ENCODE data around the gene SPAG4. TPM values are rescaled to one million over a fixed set of nuclear protein-coding genes. Genes with fewer than 3 reads are reported as not detected.
A peak's percentile ranks its signal among the peaks of the same experiment; 100 is the strongest.

Gene SPAG4
- total RNA-seq, 1 donor: 4.0 TPM

- no peaks in the 10 kb centered on the region for H3K9me3 ChIP-seq (ENCODE audit: low read depth, low read length)
- H3K36me3 ChIP-seq (ENCODE audit: insufficient read depth, low read length): no peaks in the 10 kb centered on the region
- no peak overlapping the region for H3K4me3 ChIP-seq (ENCODE audit: insufficient read depth, low read length)
- H3K27me3 ChIP-seq (ENCODE audit: insufficient read depth, low read length): no peaks in the 10 kb centered on the region
- H3K27ac ChIP-seq (ENCODE audit: low read depth, low read length): no peak overlapping the region
- no peaks in the 10 kb centered on the region for H4K20me1 ChIP-seq (ENCODE audit: insufficient read depth, low read length)
- no peaks in the 10 kb centered on the region for H3K4me1 ChIP-seq (ENCODE audit: insufficient read depth, low read length)
- no peak overlapping the region for H2AFZ ChIP-seq (ENCODE audit: low read length)
- no peaks in the 10 kb centered on the region for H3K79me2 ChIP-seq (ENCODE audit: insufficient read depth, low read length)
- no peak for DNase-seq (ENCODE audit: insufficient read length, low spot score, missing footprints)
- H3K4me2 ChIP-seq (ENCODE audit: insufficient read depth, low read length): no peak overlapping the region
- TF ChIP-seq CTCF (IDR thresholded peaks at IDR 0.05; ENCODE audit: extremely low read depth, low read depth, low read length): no peak
These were observed 4.7 kb upstream of the SPAG4 start for GRCh38 chr20:35610833-35611427.

DNA sequence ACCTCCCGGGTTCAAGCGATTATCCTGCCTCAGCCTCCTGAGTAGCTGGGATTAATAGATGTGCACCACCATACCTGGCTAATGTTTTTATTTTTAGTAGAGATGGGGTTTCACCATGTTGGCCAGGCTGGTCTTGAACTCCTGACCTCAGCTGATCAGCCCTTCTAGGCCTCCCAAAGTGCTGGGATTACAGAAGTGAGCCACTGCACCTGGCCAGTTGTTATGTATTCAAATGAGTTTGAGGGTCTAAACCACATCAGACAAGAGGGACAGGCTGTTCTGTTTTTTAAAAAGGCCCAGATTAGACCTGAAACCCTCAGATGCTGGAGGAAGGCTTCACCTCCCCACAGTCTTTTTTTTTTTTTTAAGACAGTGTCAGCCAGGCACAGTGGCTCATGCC is 4.1 kb upstream of the SPAG4 start:
- H3K79me2 ChIP-seq (ENCODE audit: insufficient read depth, low read length): no peaks in the 10 kb centered on the region
- DNase-seq (ENCODE audit: insufficient read length, low spot score, missing footprints): no peak
- no peaks in the 10 kb centered on the region for H3K27me3 ChIP-seq (ENCODE audit: insufficient read depth, low read length)
- no peak overlapping the region for H3K27ac ChIP-seq (ENCODE audit: low read depth, low read length)
- H2AFZ ChIP-seq (ENCODE audit: low read length): no peak overlapping the region
- no peaks in the 10 kb centered on the region for H3K36me3 ChIP-seq (ENCODE audit: insufficient read depth, low read length)
- no peaks in the 10 kb centered on the region for H3K9me3 ChIP-seq (ENCODE audit: low read depth, low read length)
- TF ChIP-seq CTCF (IDR thresholded peaks at IDR 0.05; ENCODE audit: extremely low read depth, low read depth, low read length): no peak
- H3K4me3 ChIP-seq (ENCODE audit: insufficient read depth, low read length): no peak overlapping the region
- no peak overlapping the region for H3K4me2 ChIP-seq (ENCODE audit: insufficient read depth, low read length)
- no peaks in the 10 kb centered on the region for H3K4me1 ChIP-seq (ENCODE audit: insufficient read depth, low read length)
- H4K20me1 ChIP-seq (ENCODE audit: insufficient read depth, low read length): no peaks in the 10 kb centered on the region

DNA sequence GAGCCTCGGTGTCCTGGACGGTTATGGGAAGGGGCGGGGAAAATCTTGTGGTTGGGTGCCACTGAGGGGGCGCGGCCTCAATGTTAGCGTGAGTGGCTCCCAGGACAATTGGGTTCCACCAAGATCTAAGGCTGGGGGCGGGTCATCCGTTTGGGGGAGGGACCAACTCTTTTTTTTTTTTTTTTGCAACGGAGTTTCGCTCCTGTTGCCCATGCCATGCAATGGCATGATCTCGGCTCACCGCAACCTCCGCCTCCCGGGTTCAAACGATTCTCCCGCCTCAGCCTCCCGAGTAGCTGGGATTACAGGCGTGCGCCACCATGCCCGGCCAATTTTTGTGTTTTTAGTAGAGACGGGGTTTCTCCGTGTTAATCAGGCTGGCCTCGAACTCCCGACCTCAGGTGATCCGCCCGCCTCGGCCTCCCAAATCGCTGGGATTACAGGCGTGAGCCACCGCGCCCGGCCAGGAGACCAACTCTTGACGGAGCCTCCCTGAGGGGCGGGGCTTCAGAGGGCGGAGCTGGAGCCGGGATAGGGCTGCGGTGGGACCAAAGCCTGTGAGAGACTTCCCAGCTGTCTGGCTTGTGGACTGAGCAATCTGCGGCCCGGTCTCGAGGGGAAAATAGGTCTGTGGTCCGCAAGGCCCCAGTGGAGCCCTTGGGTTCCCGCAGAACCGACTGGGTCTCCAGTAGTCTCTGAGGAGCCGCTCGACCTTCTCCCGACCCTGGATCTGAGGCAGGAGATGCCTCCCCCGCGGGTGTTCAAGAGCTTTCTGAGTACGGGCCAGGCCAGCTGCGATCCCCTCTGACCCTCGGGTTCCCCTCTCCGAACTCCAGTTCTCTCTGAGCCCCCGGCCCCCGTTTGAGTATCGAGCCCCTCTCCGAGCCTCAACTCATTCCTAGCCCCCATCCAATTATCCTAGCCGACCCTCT is 1.1 kb downstream of the SPAG4 start:
- H3K4me2 ChIP-seq (ENCODE audit: insufficient read depth, low read length): peak overlapping the region; percentile 87
- peak overlapping the region; percentile 63 for H3K27ac ChIP-seq (ENCODE audit: low read depth, low read length)
- peaks cover 23% of the 10 kb centered on the region for H3K4me1 ChIP-seq (ENCODE audit: insufficient read depth, low read length)
- no peaks in the 10 kb centered on the region for H3K27me3 ChIP-seq (ENCODE audit: insufficient read depth, low read length)
- no peaks in the 10 kb centered on the region for H3K9me3 ChIP-seq (ENCODE audit: low read depth, low read length)
- peak; percentile 98 for DNase-seq (ENCODE audit: insufficient read length, low spot score, missing footprints)
- no peak for TF ChIP-seq CTCF (IDR thresholded peaks at IDR 0.05; ENCODE audit: extremely low read depth, low read depth, low read length)
- no peaks in the 10 kb centered on the region for H3K79me2 ChIP-seq (ENCODE audit: insufficient read depth, low read length)
- no peaks in the 10 kb centered on the region for H4K20me1 ChIP-seq (ENCODE audit: insufficient read depth, low read length)
- H3K4me3 ChIP-seq (ENCODE audit: insufficient read depth, low read length): peak overlapping the region; percentile 72
- H2AFZ ChIP-seq (ENCODE audit: low read length): peak overlapping the region; percentile 84
- H3K36me3 ChIP-seq (ENCODE audit: insufficient read depth, low read length): peaks cover 8% of the 10 kb centered on the region

All from osteoblast (primary cell).